IMR-90 (cell line): ENCODE measurements around the gene GALR2. TPM values are rescaled to one million over a fixed set of nuclear protein-coding genes. Genes with fewer than 3 reads are reported as not detected.

Source experiments
- ATAC-seq: fragments of 200-7000 bp; cut with Tn5 transposase; 2 replicates; pipeline ENCODE4 v1.9.1; 2020; ENCODE audit warnings: low read depth, mild to moderate bottlenecking, moderate library complexity
- BruUV-seq: library from RNA; stranded (reverse); fragments of 400-500 nt; replicated peaks from 2 replicates; lab custom pipeline; 2021; lab: Mats Ljungman, UMichigan
- CTCF ChIA-PET: fragments of 300-600 bp; formaldehyde crosslinking; extraction: SDS; loops from one replicate; lab custom pipeline; 2021; ENCODE audit warnings: antibody characterized with exemption; lab: Yijun Ruan, JAX
- POLR2A ChIA-PET: fragments of 300-600 bp; sonication (Branson Sonifier 250); formaldehyde crosslinking; loops from one replicate; lab custom pipeline; 2022; ENCODE audit warnings: antibody characterized with exemption; ENCODE audit not compliant: unreplicated experiment; lab: Charles Lee
- DNase-seq: peaks from one replicate; pipeline ENCODE4 v3.0.0; 2013
- H2AFZ ChIP-seq: replicated peaks from 2 replicates; pipeline ENCODE3; 2013; ENCODE audit warnings: low read length, mild to moderate bottlenecking; ENCODE audit not compliant: poor library complexity
- H2AK5ac ChIP-seq: 2 replicates; pipeline ENCODE4 v1.6.1; 2013; ENCODE audit warnings: low read depth, low read length, inconsistent platforms
- H2AK9ac ChIP-seq: replicated peaks from 2 replicates; pipeline ENCODE3; 2013; ENCODE audit warnings: mild to moderate bottlenecking, low read depth, low read length, moderate library complexity; ENCODE audit not compliant: poor library complexity
- H2BK120ac ChIP-seq: 2 replicates; pipeline ENCODE4 v1.6.1; 2013; ENCODE audit warnings: low read depth, low read length, inconsistent platforms
- H2BK15ac ChIP-seq: 3 replicates; pipeline ENCODE4 v1.6.1; 2013; ENCODE audit warnings: low read depth, low read length, inconsistent platforms
- H2BK20ac ChIP-seq: 2 replicates; pipeline ENCODE4 v1.6.1; 2013; ENCODE audit warnings: low read depth, mild to moderate bottlenecking, inconsistent platforms, low read length, moderate library complexity
- H2BK5ac ChIP-seq: 2 replicates; pipeline ENCODE4 v1.6.1; 2013; ENCODE audit warnings: mild to moderate bottlenecking, low read depth, low read length, inconsistent platforms; ENCODE audit not compliant: poor library complexity, severe bottlenecking
- H3K14ac ChIP-seq: replicated peaks from 2 replicates; pipeline ENCODE4 v1.6.1; 2013; ENCODE audit warnings: low read depth, low read length, inconsistent platforms
- H3K18ac ChIP-seq: 2 replicates; pipeline ENCODE4 v1.6.1; 2013; ENCODE audit warnings: low read depth, low read length, control low read depth
- H3K23ac ChIP-seq: 2 replicates; pipeline ENCODE4 v1.6.1; 2013; ENCODE audit warnings: low read depth, low read length, inconsistent platforms
- H3K27ac ChIP-seq: 2 replicates; pipeline ENCODE4 v1.5.1; 2013; ENCODE audit warnings: mild to moderate bottlenecking, control low read depth, low read length; ENCODE audit not compliant: insufficient read depth
- H3K27me3 ChIP-seq: 2 replicates; pipeline ENCODE4 v1.6.1; 2013; ENCODE audit warnings: low read length; ENCODE audit not compliant: control insufficient read depth, insufficient read depth
- H3K36me3 ChIP-seq: 2 replicates; pipeline ENCODE4 v1.6.1; 2013; ENCODE audit warnings: low read length, mixed read lengths; ENCODE audit not compliant: control insufficient read depth, insufficient read depth
- H3K4ac ChIP-seq: 2 replicates; pipeline ENCODE4 v1.6.1; 2013; ENCODE audit warnings: low read depth, low read length, inconsistent platforms
- H3K4me1 ChIP-seq: 2 replicates; pipeline ENCODE4 v1.6.1; 2013; ENCODE audit warnings: low read length, mixed read lengths; ENCODE audit not compliant: control insufficient read depth, insufficient read depth
- H3K4me2 ChIP-seq: 2 replicates; pipeline ENCODE4 v1.6.1; 2013; ENCODE audit warnings: low read depth, mild to moderate bottlenecking, control low read depth, low read length, moderate library complexity
- H3K4me3 ChIP-seq: 2 replicates; pipeline ENCODE4 v1.5.1; 2013; ENCODE audit warnings: low read depth, mild to moderate bottlenecking, control low read depth, low read length, moderate library complexity; ENCODE audit not compliant: insufficient read depth
- H3K56ac ChIP-seq: 2 replicates; pipeline ENCODE4 v1.6.1; 2013; ENCODE audit warnings: low read length, inconsistent platforms; ENCODE audit not compliant: insufficient read depth; ENCODE audit errors: extremely low read depth
- H3K79me1 ChIP-seq, 2 experiments: 2 replicates each; pipeline ENCODE4 v1.6.1; 2013; ENCODE audit warnings: low read length in 2 of 2, inconsistent platforms in 1 of 2, low read depth in 1 of 2
- H3K9ac ChIP-seq: 2 replicates; pipeline ENCODE4 v1.6.1; 2013; ENCODE audit warnings: low read depth, low read length, control low read depth
- H3K9me1 ChIP-seq: 2 replicates; pipeline ENCODE4 v1.6.1; 2013; ENCODE audit warnings: low read length, inconsistent platforms; ENCODE audit not compliant: insufficient read depth
- H3K9me3 ChIP-seq: 2 replicates; pipeline ENCODE4 v1.6.1; 2013; ENCODE audit warnings: low read length; ENCODE audit not compliant: control insufficient read depth, insufficient read depth
- H4K20me1 ChIP-seq: 2 replicates; pipeline ENCODE4 v1.6.1; 2013; ENCODE audit warnings: low read length, inconsistent platforms; ENCODE audit not compliant: insufficient read depth
- H4K5ac ChIP-seq: 2 replicates; pipeline ENCODE4 v1.6.1; 2013; ENCODE audit warnings: mild to moderate bottlenecking, low read depth, low read length, control low read depth
- H4K8ac ChIP-seq, 2 experiments: 2 replicates each; pipeline ENCODE4 v1.6.1; 2013; ENCODE audit warnings: low read depth in 2 of 2, low read length in 2 of 2, control low read depth in 1 of 2, inconsistent platforms in 1 of 2
- H4K91ac ChIP-seq: 2 replicates; pipeline ENCODE4 v1.6.1; 2013; ENCODE audit warnings: low read depth, low read length, inconsistent platforms; ENCODE audit not compliant: insufficient read depth
- BHLHE40 ChIP-seq: fragments of 150-350 bp; IDR thresholded peaks from 2 replicates; pipeline ENCODE4 v1.6.1; 2016; ENCODE audit warnings: mild to moderate bottlenecking, low read depth, low read length
- CEBPB ChIP-seq: IDR thresholded peaks from 2 replicates; pipeline ENCODE4 v1.6.1; 2012; ENCODE audit warnings: low read depth, low read length, improper control_type of control experiment
- CHD1 ChIP-seq: IDR thresholded peaks from 2 replicates; pipeline ENCODE4 v1.6.1; 2012; ENCODE audit warnings: low read depth, low read length, improper control_type of control experiment
- FOS ChIP-seq: fragments of 150-350 bp; IDR thresholded peaks from 2 replicates; pipeline ENCODE4 v1.6.1; 2016; ENCODE audit warnings: low read depth, low read length
- MAFK ChIP-seq: IDR thresholded peaks from 2 replicates; pipeline ENCODE4 v1.6.1; 2012; ENCODE audit warnings: low read depth, low read length, improper control_type of control experiment
- MAZ ChIP-seq: IDR thresholded peaks from 2 replicates; pipeline ENCODE4 v1.6.1; 2012; ENCODE audit warnings: low read depth, mild to moderate bottlenecking, low read length, improper control_type of control experiment, moderate library complexity, borderline replicate concordance
- MXI1 ChIP-seq: IDR thresholded peaks from 2 replicates; pipeline ENCODE4 v1.6.1; 2012; ENCODE audit warnings: low read depth, mild to moderate bottlenecking, low read length, moderate library complexity, borderline replicate concordance
- NFE2L2 ChIP-seq: fragments of 150-350 bp; IDR thresholded peaks from 2 replicates; pipeline ENCODE4 v1.6.1; 2016; ENCODE audit warnings: low read depth, mild to moderate bottlenecking, low read length
- POLR2A ChIP-seq: IDR thresholded peaks from 2 replicates; pipeline ENCODE4 v1.6.1; 2012; ENCODE audit warnings: mild to moderate bottlenecking, low read depth, low read length
- RAD21 ChIP-seq: IDR thresholded peaks from 2 replicates; pipeline ENCODE4 v1.6.1; 2012; ENCODE audit warnings: low read length, improper control_type of control experiment
- RCOR1 ChIP-seq: IDR thresholded peaks from 2 replicates; pipeline ENCODE4 v1.6.1; 2012; ENCODE audit warnings: mild to moderate bottlenecking, low read length, improper control_type of control experiment; ENCODE audit not compliant: insufficient replicate concordance
- RFX5 ChIP-seq: IDR thresholded peaks from 2 replicates; pipeline ENCODE4 v1.8.0; 2012; ENCODE audit warnings: low read depth, mild to moderate bottlenecking, low read length, moderate library complexity
- SMC3 ChIP-seq: fragments of 150-350 bp; IDR thresholded peaks from 2 replicates; pipeline ENCODE4 v1.6.1; 2016; ENCODE audit warnings: low read depth, mild to moderate bottlenecking, antibody characterized with exemption, low read length, moderate library complexity
- whole genome bisulfite sequencing, 2 experiments: methylation state at CpG; one replicate each; pipeline versions ENCODE4 v1.1.5 to v1.1.7; 2013; ENCODE audit warnings: missing lambda C conversion rate in 2 of 2; ENCODE audit not compliant: insufficient read length in 1 of 2; ENCODE audit errors: extremely low coverage in 2 of 2; 5-methylcytosine and 5-hydroxymethylcytosine counted together
- dilution Hi-C: fragments of 300-500 bp; cut with HindIII; formaldehyde crosslinking; loops from one replicate; pipeline ENCODE4 v1.14.3; 2018; ENCODE audit warnings: low sequenced_read_pairs; ENCODE audit not compliant: unreplicated experiment
- in situ Hi-C: fragments of 300-500 bp; cut with MboI; formaldehyde crosslinking; loops from 3 replicates; pipeline ENCODE4 v1.14.3; 2019; ENCODE audit warnings: low sequenced_read_pairs, inconsistent platforms, mixed read lengths
- intact Hi-C: fragments of 100-400 bp; cut with micrococcal nuclease; formaldehyde crosslinking; loops from 2 replicates; pipeline ENCODE4 v1.10.0; 2022
- polyA plus RNA-seq, 3 experiments: library from polyadenylated mRNA; depleted of rRNA; stranded (reverse); fragments of >200 nt; gene quantifications; 2 replicates each; pipeline ENCODE4 v1.2.3, GENCODE V29; 2012; ENCODE audit warnings: low replicate concordance in 1 of 3
- total RNA-seq: library from RNA; depleted of rRNA; stranded (reverse); fragments of >200 nt; gene quantifications from 2 replicates; pipeline ENCODE4 v1.2.3, GENCODE V29; 2012
- TF ChIP-seq, protein P1 (sequence below): conservative IDR thresholded peaks from 2 replicates; pipeline ENCODE4 v1.5.1; 2012; ENCODE audit warnings: mild to moderate bottlenecking, low read depth, low read length, improper control_type of control experiment
- TF ChIP-seq, protein P2 (sequence below): fragments of 150-350 bp; IDR thresholded peaks from 2 replicates; pipeline ENCODE4 v1.6.1; 2016; ENCODE audit warnings: low read depth, mild to moderate bottlenecking, low read length, moderate library complexity, borderline replicate concordance
- TF ChIP-seq, protein P3 (sequence below): fragments of 150-350 bp; IDR thresholded peaks from 2 replicates; pipeline ENCODE4 v1.6.1; 2017; ENCODE audit warnings: mild to moderate bottlenecking, antibody characterized with exemption, low read length, low read depth

The GALR2 gene
- total and polyA plus RNA-seq, 2 of the 4 experiments (the other 2 are of a cell fraction), result 0.07 TPM; not detected in 1

DNA sequence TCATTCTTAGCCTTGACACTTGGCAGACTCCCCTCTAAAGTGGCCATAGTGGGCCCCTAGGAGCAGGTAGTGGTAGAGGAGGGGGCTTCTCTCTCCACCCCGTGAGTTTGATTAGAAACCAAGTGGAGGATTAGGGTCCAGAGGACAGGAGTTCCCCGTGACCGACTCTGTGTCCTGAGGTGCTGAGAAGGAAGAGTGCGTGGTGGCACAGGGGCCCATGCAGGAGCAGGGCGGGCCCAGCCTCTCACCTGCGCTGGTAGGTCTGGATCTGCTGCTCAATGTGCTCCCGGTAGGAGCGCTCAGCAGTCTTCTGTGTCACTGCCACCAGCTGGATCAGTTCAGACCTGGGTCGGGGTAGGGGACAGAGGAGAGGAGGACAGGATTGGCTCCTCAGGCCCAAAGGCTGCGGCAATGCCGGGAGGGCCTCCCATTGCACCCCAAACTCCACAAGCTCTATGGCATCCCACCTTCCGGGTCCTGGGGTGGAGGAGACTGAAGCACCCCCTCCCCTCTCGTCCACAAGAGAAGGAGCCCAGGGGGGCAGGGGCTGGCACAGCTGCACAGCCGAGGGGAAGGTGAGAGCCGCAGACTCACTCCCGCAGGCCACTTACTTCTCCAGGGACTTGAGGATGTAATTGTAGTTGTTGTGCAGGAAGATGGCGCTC lies 10.6 kb downstream of the GALR2 start:
- no peak overlapping the region for H2BK5ac ChIP-seq
- no peaks in the 10 kb centered on the region for H3K4me1 ChIP-seq
- BruUV-seq, result no TSS peak
- no peak overlapping the region for H4K5ac ChIP-seq
- TF ChIP-seq BHLHE40 (no peak), MAFK (no peak), CEBPB (no peak), RAD21 (no peak), RFX5 (no peak), MAZ (no peak), POLR2A (no peak), MXI1 (no peak), RCOR1 (no peak), SMC3 (no peak), CHD1 (no peak), FOS (no peak), NFE2L2 (no peak)
- TF ChIP-seq, protein P1, sequence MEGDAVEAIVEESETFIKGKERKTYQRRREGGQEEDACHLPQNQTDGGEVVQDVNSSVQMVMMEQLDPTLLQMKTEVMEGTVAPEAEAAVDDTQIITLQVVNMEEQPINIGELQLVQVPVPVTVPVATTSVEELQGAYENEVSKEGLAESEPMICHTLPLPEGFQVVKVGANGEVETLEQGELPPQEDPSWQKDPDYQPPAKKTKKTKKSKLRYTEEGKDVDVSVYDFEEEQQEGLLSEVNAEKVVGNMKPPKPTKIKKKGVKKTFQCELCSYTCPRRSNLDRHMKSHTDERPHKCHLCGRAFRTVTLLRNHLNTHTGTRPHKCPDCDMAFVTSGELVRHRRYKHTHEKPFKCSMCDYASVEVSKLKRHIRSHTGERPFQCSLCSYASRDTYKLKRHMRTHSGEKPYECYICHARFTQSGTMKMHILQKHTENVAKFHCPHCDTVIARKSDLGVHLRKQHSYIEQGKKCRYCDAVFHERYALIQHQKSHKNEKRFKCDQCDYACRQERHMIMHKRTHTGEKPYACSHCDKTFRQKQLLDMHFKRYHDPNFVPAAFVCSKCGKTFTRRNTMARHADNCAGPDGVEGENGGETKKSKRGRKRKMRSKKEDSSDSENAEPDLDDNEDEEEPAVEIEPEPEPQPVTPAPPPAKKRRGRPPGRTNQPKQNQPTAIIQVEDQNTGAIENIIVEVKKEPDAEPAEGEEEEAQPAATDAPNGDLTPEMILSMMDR, result no peak
- TF ChIP-seq, protein P2, sequence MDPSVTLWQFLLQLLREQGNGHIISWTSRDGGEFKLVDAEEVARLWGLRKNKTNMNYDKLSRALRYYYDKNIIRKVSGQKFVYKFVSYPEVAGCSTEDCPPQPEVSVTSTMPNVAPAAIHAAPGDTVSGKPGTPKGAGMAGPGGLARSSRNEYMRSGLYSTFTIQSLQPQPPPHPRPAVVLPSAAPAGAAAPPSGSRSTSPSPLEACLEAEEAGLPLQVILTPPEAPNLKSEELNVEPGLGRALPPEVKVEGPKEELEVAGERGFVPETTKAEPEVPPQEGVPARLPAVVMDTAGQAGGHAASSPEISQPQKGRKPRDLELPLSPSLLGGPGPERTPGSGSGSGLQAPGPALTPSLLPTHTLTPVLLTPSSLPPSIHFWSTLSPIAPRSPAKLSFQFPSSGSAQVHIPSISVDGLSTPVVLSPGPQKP, result no peak
- TF ChIP-seq, protein P3, sequence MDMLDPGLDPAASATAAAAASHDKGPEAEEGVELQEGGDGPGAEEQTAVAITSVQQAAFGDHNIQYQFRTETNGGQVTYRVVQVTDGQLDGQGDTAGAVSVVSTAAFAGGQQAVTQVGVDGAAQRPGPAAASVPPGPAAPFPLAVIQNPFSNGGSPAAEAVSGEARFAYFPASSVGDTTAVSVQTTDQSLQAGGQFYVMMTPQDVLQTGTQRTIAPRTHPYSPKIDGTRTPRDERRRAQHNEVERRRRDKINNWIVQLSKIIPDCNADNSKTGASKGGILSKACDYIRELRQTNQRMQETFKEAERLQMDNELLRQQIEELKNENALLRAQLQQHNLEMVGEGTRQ, result no peak
- H2AK5ac ChIP-seq, result no peak overlapping the region
- no peaks in the 10 kb centered on the region; the same call in 1 of the 2 replicates for H3K9me1 ChIP-seq
- no peak overlapping the region for H3K4ac ChIP-seq
- ATAC-seq (no peak), DNase-seq (no peak)
- no peak overlapping the region for H2BK120ac ChIP-seq
- H3K9ac ChIP-seq, result no peak overlapping the region
- in situ Hi-C loops (no loop called here), dilution Hi-C loops (no loop called here), intact Hi-C loops (no loop called here)
- no peaks in the 10 kb centered on the region for H3K9me3 ChIP-seq
- H3K56ac ChIP-seq, result no peak overlapping the region
- no peak overlapping the region for H3K4me3 ChIP-seq
- H2BK20ac ChIP-seq, result no peak overlapping the region
- no peak overlapping the region for H2AFZ ChIP-seq
- ChIA-PET POLR2A (no interaction called here), CTCF (no interaction called here)
- H2AK9ac ChIP-seq, result no peak overlapping the region
- no peak overlapping the region for H3K18ac ChIP-seq
- no peak overlapping the region for H2BK15ac ChIP-seq
- peaks cover 70% of the 10 kb centered on the region for H3K36me3 ChIP-seq
- no peak overlapping the region for H4K91ac ChIP-seq
- H3K4me2 ChIP-seq, result no peak overlapping the region
- H3K14ac ChIP-seq, result no peak overlapping the region
- peaks cover 8% of the 10 kb centered on the region; the same call in 1 of the 2 replicates for H4K20me1 ChIP-seq
- peaks cover under 1% of the 10 kb centered on the region; the same call in 1 of the 2 replicates for H3K27me3 ChIP-seq
- H3K79me1 ChIP-seq, result no peaks in the 10 kb centered on the region
- H3K23ac ChIP-seq, result no peak overlapping the region
- no peak overlapping the region for H4K8ac ChIP-seq
- H3K27ac ChIP-seq, result no peak overlapping the region
- 71% methylated on average over 4 of the region's 17 CpGs; no CpG with 5 or more reads in 1 of the 2 experiments for WGBS, 2 experiments
